ENCODE measurements around the gene UBA7. TPM values are rescaled to one million over a fixed set of nuclear protein-coding genes. Genes with fewer than 3 reads are reported as not detected.

UBA7 gene
- total and polyA plus RNA-seq, 2 experiments from 2014 or later, result 0.14 to 0.50 TPM

DNA sequence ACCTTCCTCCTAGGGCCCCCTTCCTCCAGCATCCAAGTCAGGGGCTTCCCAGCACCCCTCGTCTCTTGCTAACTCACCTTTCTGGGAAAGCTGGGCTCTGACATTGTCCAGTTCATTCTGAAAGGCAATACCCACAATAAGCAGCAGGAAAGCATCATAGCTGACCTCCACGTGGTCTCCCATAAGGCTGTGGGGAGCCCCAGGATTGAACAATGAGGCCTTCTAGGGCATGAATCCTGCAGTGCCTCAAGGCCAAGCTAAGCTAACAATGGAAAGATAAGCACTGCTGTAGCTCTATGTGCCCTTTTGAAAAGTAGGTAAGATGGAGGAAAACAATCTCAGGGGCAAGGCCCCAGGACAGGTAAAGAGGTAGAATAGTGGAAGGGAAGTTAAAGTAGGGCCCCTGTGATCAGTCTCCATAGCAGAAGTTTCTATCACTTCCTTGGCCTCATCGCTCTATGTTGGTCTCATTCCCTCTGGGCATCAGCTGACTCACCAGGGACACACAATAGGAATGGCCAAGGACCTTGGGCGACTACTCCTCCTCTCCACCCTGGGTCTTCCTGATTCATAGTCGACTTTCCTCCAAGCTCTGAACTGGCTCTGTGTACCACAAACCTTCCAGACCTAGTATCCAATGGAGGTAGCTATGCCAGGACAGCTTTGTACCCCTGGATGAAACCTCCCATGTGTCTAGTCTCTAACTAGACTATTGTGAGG lies 30.9 kb upstream of the UBA7 start:
- H3K27ac ChIP-seq (ENCODE audit: low read depth), result no peak overlapping the region
- no peaks in the 10 kb centered on the region for H3K4me1 ChIP-seq (ENCODE audit: insufficient read depth)
- H4K20me1 ChIP-seq (replicated peaks; ENCODE audit: insufficient read depth), result peaks cover 5% of the 10 kb centered on the region; the same call in 1 of the 2 replicates
- H2AFZ ChIP-seq, result no peak overlapping the region
- Mint-ChIP-seq H3K36me3 (ENCODE audit: low read depth) (peaks cover 50% of the 10 kb centered on the region), H3K4me3 (no peak overlapping the region), H3K4me1 (peaks cover 18% of the 10 kb centered on the region), H3K9me3 (no peaks in the 10 kb centered on the region), H3K27me3 (ENCODE audit: insufficient read depth, low read depth, poor library complexity) (peaks cover 5% of the 10 kb centered on the region), H3K27ac (no peak overlapping the region)
- H3K27me3 ChIP-seq (ENCODE audit: insufficient read depth), result no peaks in the 10 kb centered on the region
- TF ChIP-seq, protein P1, sequence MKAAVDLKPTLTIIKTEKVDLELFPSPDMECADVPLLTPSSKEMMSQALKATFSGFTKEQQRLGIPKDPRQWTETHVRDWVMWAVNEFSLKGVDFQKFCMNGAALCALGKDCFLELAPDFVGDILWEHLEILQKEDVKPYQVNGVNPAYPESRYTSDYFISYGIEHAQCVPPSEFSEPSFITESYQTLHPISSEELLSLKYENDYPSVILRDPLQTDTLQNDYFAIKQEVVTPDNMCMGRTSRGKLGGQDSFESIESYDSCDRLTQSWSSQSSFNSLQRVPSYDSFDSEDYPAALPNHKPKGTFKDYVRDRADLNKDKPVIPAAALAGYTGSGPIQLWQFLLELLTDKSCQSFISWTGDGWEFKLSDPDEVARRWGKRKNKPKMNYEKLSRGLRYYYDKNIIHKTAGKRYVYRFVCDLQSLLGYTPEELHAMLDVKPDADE (IDR thresholded peaks at IDR 0.05), result no peak
- TF ChIP-seq POLR2AphosphoS5 (IDR thresholded peaks at IDR 0.05; ENCODE audit: low read depth) (no peak), EZH2phosphoT487 (IDR thresholded peaks at IDR 0.05; ENCODE audit: unreplicated experiment) (no peak), NANOG (IDR thresholded peaks at IDR 0.05; ENCODE audit: borderline replicate concordance) (no peak), STAT1 (IDR thresholded peaks at IDR 0.05; ENCODE audit: unreplicated experiment) (no peak), ZNF114 (CRISPR knock-in tag; IDR thresholded peaks at IDR 0.05) (no peak), EZH2 (IDR thresholded peaks at IDR 0.05; ENCODE audit: low read depth, unreplicated experiment) (no peak), CREB1 (CRISPR knock-in tag; IDR thresholded peaks at IDR 0.05; ENCODE audit: low read depth) (no peak), JUNB (IDR thresholded peaks at IDR 0.05; ENCODE audit: unreplicated experiment) (no peak), ZNF331 (CRISPR knock-in tag; IDR thresholded peaks at IDR 0.05; ENCODE audit: low read depth) (no peak)
- TF ChIP-seq, protein P2, sequence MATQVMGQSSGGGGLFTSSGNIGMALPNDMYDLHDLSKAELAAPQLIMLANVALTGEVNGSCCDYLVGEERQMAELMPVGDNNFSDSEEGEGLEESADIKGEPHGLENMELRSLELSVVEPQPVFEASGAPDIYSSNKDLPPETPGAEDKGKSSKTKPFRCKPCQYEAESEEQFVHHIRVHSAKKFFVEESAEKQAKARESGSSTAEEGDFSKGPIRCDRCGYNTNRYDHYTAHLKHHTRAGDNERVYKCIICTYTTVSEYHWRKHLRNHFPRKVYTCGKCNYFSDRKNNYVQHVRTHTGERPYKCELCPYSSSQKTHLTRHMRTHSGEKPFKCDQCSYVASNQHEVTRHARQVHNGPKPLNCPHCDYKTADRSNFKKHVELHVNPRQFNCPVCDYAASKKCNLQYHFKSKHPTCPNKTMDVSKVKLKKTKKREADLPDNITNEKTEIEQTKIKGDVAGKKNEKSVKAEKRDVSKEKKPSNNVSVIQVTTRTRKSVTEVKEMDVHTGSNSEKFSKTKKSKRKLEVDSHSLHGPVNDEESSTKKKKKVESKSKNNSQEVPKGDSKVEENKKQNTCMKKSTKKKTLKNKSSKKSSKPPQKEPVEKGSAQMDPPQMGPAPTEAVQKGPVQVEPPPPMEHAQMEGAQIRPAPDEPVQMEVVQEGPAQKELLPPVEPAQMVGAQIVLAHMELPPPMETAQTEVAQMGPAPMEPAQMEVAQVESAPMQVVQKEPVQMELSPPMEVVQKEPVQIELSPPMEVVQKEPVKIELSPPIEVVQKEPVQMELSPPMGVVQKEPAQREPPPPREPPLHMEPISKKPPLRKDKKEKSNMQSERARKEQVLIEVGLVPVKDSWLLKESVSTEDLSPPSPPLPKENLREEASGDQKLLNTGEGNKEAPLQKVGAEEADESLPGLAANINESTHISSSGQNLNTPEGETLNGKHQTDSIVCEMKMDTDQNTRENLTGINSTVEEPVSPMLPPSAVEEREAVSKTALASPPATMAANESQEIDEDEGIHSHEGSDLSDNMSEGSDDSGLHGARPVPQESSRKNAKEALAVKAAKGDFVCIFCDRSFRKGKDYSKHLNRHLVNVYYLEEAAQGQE (IDR thresholded peaks at IDR 0.05; ENCODE audit: unreplicated experiment), result no peak
- TF ChIP-seq, protein P3, sequence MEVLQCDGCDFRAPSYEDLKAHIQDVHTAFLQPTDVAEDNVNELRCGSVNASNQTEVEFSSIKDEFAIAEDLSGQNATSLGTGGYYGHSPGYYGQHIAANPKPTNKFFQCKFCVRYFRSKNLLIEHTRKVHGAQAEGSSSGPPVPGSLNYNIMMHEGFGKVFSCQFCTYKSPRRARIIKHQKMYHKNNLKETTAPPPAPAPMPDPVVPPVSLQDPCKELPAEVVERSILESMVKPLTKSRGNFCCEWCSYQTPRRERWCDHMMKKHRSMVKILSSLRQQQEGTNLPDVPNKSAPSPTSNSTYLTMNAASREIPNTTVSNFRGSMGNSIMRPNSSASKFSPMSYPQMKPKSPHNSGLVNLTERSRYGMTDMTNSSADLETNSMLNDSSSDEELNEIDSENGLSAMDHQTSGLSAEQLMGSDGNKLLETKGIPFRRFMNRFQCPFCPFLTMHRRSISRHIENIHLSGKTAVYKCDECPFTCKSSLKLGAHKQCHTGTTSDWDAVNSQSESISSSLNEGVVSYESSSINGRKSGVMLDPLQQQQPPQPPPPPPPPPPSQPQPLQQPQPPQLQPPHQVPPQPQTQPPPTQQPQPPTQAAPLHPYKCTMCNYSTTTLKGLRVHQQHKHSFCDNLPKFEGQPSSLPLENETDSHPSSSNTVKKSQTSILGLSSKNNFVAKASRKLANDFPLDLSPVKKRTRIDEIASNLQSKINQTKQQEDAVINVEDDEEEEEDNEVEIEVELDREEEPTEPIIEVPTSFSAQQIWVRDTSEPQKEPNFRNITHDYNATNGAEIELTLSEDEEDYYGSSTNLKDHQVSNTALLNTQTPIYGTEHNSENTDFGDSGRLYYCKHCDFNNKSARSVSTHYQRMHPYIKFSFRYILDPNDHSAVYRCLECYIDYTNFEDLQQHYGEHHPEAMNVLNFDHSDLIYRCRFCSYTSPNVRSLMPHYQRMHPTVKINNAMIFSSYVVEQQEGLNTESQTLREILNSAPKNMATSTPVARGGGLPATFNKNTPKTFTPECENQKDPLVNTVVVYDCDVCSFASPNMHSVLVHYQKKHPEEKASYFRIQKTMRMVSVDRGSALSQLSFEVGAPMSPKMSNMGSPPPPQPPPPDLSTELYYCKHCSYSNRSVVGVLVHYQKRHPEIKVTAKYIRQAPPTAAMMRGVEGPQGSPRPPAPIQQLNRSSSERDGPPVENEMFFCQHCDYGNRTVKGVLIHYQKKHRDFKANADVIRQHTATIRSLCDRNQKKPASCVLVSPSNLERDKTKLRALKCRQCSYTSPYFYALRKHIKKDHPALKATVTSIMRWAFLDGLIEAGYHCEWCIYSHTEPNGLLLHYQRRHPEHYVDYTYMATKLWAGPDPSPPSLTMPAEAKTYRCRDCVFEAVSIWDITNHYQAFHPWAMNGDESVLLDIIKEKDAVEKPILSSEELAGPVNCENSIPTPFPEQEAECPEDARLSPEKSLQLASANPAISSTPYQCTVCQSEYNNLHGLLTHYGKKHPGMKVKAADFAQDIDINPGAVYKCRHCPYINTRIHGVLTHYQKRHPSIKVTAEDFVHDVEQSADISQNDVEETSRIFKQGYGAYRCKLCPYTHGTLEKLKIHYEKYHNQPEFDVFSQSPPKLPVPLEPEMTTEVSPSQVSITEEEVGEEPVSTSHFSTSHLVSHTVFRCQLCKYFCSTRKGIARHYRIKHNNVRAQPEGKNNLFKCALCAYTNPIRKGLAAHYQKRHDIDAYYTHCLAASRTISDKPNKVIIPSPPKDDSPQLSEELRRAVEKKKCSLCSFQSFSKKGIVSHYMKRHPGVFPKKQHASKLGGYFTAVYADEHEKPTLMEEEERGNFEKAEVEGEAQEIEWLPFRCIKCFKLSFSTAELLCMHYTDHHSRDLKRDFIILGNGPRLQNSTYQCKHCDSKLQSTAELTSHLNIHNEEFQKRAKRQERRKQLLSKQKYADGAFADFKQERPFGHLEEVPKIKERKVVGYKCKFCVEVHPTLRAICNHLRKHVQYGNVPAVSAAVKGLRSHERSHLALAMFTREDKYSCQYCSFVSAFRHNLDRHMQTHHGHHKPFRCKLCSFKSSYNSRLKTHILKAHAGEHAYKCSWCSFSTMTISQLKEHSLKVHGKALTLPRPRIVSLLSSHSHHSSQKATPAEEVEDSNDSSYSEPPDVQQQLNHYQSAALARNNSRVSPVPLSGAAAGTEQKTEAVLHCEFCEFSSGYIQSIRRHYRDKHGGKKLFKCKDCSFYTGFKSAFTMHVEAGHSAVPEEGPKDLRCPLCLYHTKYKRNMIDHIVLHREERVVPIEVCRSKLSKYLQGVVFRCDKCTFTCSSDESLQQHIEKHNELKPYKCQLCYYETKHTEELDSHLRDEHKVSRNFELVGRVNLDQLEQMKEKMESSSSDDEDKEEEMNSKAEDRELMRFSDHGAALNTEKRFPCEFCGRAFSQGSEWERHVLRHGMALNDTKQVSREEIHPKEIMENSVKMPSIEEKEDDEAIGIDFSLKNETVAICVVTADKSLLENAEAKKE (CRISPR knock-in tag; IDR thresholded peaks at IDR 0.05), result no peak
- TF ChIP-seq, protein P4, sequence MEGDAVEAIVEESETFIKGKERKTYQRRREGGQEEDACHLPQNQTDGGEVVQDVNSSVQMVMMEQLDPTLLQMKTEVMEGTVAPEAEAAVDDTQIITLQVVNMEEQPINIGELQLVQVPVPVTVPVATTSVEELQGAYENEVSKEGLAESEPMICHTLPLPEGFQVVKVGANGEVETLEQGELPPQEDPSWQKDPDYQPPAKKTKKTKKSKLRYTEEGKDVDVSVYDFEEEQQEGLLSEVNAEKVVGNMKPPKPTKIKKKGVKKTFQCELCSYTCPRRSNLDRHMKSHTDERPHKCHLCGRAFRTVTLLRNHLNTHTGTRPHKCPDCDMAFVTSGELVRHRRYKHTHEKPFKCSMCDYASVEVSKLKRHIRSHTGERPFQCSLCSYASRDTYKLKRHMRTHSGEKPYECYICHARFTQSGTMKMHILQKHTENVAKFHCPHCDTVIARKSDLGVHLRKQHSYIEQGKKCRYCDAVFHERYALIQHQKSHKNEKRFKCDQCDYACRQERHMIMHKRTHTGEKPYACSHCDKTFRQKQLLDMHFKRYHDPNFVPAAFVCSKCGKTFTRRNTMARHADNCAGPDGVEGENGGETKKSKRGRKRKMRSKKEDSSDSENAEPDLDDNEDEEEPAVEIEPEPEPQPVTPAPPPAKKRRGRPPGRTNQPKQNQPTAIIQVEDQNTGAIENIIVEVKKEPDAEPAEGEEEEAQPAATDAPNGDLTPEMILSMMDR (conservative IDR thresholded peaks at IDR 0.05; ENCODE audit: low read depth in 2 of 2), result no peak
- no peak overlapping the region for H3K4me3 ChIP-seq
- no peaks in the 10 kb centered on the region; the same call in 1 of the 2 replicates for H3K36me3 ChIP-seq (ENCODE audit: insufficient read depth)
- no peak for ATAC-seq
- H3K9me2 ChIP-seq (ENCODE audit: insufficient read depth), result no peaks in the 10 kb centered on the region
- no peak for DNase-seq (ENCODE audit: low spot score)
- H3K4me2 ChIP-seq, result no peak overlapping the region
- no peaks in the 10 kb centered on the region for H3K79me2 ChIP-seq (replicated peaks; ENCODE audit: insufficient read depth)
- no peaks in the 10 kb centered on the region for H3F3A ChIP-seq (replicated peaks; ENCODE audit: low read depth)

Data from GM23338 (cell line).